RWPE2 (cell line): Measurements from ENCODE around the gene TMEM145.

Source experiments
- ATAC-seq: fragments of 200-7000 bp; cut with Tn5 transposase; 3 replicates; pipeline ENCODE4 v1.9.1; 2021; ENCODE audit warnings: low read depth
- DNase-seq: peaks from one replicate; pipeline ENCODE4 v3.0.0-alpha.2; 2020; ENCODE audit warnings: low spot score
- H3K27ac ChIP-seq: fragments of 450-650 bp; 2 replicates; pipeline ENCODE4 v1.5.1; 2017; ENCODE audit warnings: mild to moderate bottlenecking; ENCODE audit not compliant: poor library complexity, severe bottlenecking
- H3K27me3 ChIP-seq: fragments of 250-450 bp; sonication (Bioruptor Pico); 2 replicates; pipeline ENCODE4 v1.5.1; 2021; ENCODE audit warnings: mild to moderate bottlenecking, moderate library complexity; ENCODE audit not compliant: insufficient read depth, poor library complexity, severe bottlenecking
- H3K36me3 ChIP-seq: fragments of 250-450 bp; sonication (Bioruptor Pico); 2 replicates; pipeline ENCODE4 v1.5.1; 2020; ENCODE audit warnings: low read depth, mild to moderate bottlenecking, moderate library complexity
- H3K4me1 ChIP-seq: fragments of 250-450 bp; sonication (Bioruptor Pico); 2 replicates; pipeline ENCODE4 v1.5.1; 2021; ENCODE audit warnings: mild to moderate bottlenecking, moderate library complexity; ENCODE audit not compliant: insufficient read depth, poor library complexity, severe bottlenecking
- H3K4me3 ChIP-seq: fragments of 250-450 bp; sonication (Bioruptor Pico); 2 replicates; pipeline ENCODE4 v1.5.1; 2021; ENCODE audit warnings: mild to moderate bottlenecking, moderate library complexity; ENCODE audit not compliant: severe bottlenecking
- H3K9me3 ChIP-seq: fragments of 250-450 bp; sonication (Bioruptor Pico); 2 replicates; pipeline ENCODE4 v1.5.1; 2021; ENCODE audit warnings: mild to moderate bottlenecking, moderate library complexity; ENCODE audit not compliant: severe bottlenecking
- CTCF ChIP-seq: fragments of 450-650 bp; IDR thresholded peaks from one replicate; pipeline ENCODE4 v1.5.1; 2017; ENCODE audit warnings: mild to moderate bottlenecking, moderate library complexity; ENCODE audit not compliant: poor library complexity, severe bottlenecking

TMEM145 gene

GRCh38 chr19:42316223-42317211, 3.4 kb downstream of the TMEM145 start:
- no peak for TF ChIP-seq CTCF
- DNase-seq = no peak
- peak; percentile 22; the same call in 1 of the 3 replicates for ATAC-seq
- Histone ChIP-seq H3K9me3 (no peaks in the 10 kb centered on the region), H3K27ac (no peak overlapping the region), H3K36me3 (no peaks in the 10 kb centered on the region), H3K27me3 (no peaks in the 10 kb centered on the region), H3K4me3 (no peak overlapping the region), H3K4me1 (no peaks in the 10 kb centered on the region)

- no peak overlapping the region for H3K27ac ChIP-seq
- no peaks in the 10 kb centered on the region for H3K9me3 ChIP-seq
- H3K4me1 ChIP-seq = no peaks in the 10 kb centered on the region
- TF ChIP-seq CTCF = no peak
- no peaks in the 10 kb centered on the region for H3K36me3 ChIP-seq
- ATAC-seq (no peak), DNase-seq (no peak)
- no peak overlapping the region for H3K4me3 ChIP-seq
- no peaks in the 10 kb centered on the region for H3K27me3 ChIP-seq
Measured at GRCh38 chr19:42317535-42317934, 4.4 kb downstream of the TMEM145 start.

- Histone ChIP-seq H3K4me1 (peaks cover 3% of the 10 kb centered on the region), H3K27ac (no peak overlapping the region), H3K27me3 (no peaks in the 10 kb centered on the region), H3K9me3 (no peaks in the 10 kb centered on the region), H3K36me3 (no peaks in the 10 kb centered on the region), H3K4me3 (no peak overlapping the region)
- no peak for TF ChIP-seq CTCF
- ATAC-seq = no peak
- DNase-seq = no peak
Measured at GRCh38 chr19:42322305-42322704, 9.2 kb downstream of the TMEM145 start.

GRCh38 chr19:42323473-42323851, 10.4 kb downstream of the TMEM145 start:
- TF ChIP-seq CTCF = no peak
- Histone ChIP-seq H3K27me3 (no peaks in the 10 kb centered on the region), H3K4me1 (peaks cover 3% of the 10 kb centered on the region), H3K4me3 (no peak overlapping the region), H3K27ac (no peak overlapping the region), H3K36me3 (no peaks in the 10 kb centered on the region), H3K9me3 (no peaks in the 10 kb centered on the region)
- ATAC-seq (no peak), DNase-seq (peak; percentile 61)
